ENCODE measurements around the gene KCNK18. TPM values are rescaled to one million over a fixed set of nuclear protein-coding genes. Genes with fewer than 3 reads are reported as not detected.

The KCNK18 gene
- total and polyA plus RNA-seq, 3 experiments from 2014 or later: not detected

- Histone ChIP-seq H3K27ac (ENCODE audit: low read depth, low read length) (no peak overlapping the region), H3K9me3 (ENCODE audit: low read length) (no peaks in the 10 kb centered on the region), H3K4me3 (ENCODE audit: low read length) (no peak overlapping the region), H3K4me1 (ENCODE audit: insufficient read depth, low read length) (no peaks in the 10 kb centered on the region), H3K36me3 (ENCODE audit: insufficient read depth, low read length) (no peaks in the 10 kb centered on the region), H3K27me3 (ENCODE audit: insufficient read depth, low read length, poor library complexity, severe bottlenecking) (peaks cover 4% of the 10 kb centered on the region)
- H3K4me3 Mint-ChIP-seq: no peak overlapping the region
- H3K4me1 Mint-ChIP-seq: no peaks in the 10 kb centered on the region
- H3K9me3 Mint-ChIP-seq: peaks cover 7 to 13% (median 9%) of the 10 kb centered on the region in 5 donors
- peaks cover 0 to 7% (median 0%) of the 10 kb centered on the region in 3 donors for H3K36me3 Mint-ChIP-seq
- no peak overlapping the region for H3K27ac Mint-ChIP-seq
- CTCF ChIA-PET: interaction anchor here (0.8 to 2.4 kb wide), 4 partner anchors 10 to 30 kb away, joined by 3 to 11 read pairs (median 4); partner anchors contain the start of gene KCNK18
- no peak for DNase-seq
- POLR2A ChIA-PET: no interaction called here
- peaks cover 12 to 13% of the 10 kb centered on the region in 2 donors for H3K27me3 Mint-ChIP-seq
These were observed 10.3 kb upstream of the KCNK18 start for GRCh38 chr10:117186832-117187615.

DNA sequence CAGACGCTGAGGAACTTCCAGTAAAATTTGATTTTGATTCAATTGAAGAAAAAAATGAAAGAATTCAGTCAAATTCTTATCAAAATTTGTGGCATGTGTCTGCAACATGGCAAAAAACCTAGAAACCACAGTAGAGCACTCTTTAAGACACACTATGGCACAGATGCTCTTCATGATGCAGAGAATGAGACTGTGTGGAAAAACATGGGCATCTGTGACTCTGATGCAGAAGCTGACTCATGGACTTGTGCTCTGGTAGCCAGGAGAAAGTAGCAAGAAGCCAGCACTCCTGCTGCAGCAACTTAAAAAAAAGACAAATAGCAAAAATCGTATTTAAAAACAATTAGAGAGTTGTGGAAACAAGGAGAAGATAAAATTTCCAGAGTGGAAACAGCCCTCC lies 8.9 kb upstream of the KCNK18 start:
- Mint-ChIP-seq H3K4me1 (no peaks in the 10 kb centered on the region), H3K9me3 (peaks cover 7 to 13% (median 9%) of the 10 kb centered on the region in 5 donors), H3K27me3 (peaks cover under 1 to 8% of the 10 kb centered on the region in 2 donors), H3K4me3 (no peak overlapping the region), H3K27ac (no peak overlapping the region), H3K36me3 (peaks cover 0 to 7% (median 0%) of the 10 kb centered on the region in 3 donors)
- Histone ChIP-seq H3K36me3 (ENCODE audit: insufficient read depth, low read length) (no peaks in the 10 kb centered on the region), H3K4me3 (ENCODE audit: low read length) (no peak overlapping the region), H3K4me1 (ENCODE audit: insufficient read depth, low read length) (no peaks in the 10 kb centered on the region), H3K27me3 (ENCODE audit: insufficient read depth, low read length, poor library complexity, severe bottlenecking) (no peaks in the 10 kb centered on the region), H3K9me3 (ENCODE audit: low read length) (no peaks in the 10 kb centered on the region), H3K27ac (ENCODE audit: low read depth, low read length) (no peak overlapping the region)
- CTCF ChIA-PET: interaction anchor here (2.4 kb wide), 1 partner anchor 14 kb away, joined by 11 read pairs; no protein-coding TSS in a partner anchor
- DNase-seq: no peak
- POLR2A ChIA-PET: no interaction called here

DNA sequence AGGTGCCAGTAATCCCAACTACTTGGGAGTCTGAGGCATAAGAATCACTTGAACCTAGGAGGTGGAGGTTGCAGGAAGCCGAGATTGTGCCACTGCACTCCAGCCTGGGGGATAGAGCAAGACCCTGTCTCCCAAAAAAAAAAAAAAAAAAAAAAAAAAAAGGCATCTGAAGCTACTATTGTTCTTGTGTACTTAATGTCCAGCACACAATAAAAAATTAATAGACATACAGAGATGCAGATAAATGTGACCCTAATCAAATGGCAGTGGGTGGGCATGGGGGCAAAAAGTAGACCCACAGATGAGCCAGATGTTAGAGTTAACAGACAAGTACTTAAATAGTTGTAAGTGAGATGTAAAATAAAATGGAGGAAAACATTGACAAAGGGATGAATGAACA lies 7.7 kb upstream of the KCNK18 start:
- Mint-ChIP-seq H3K9me3 (peaks cover 7 to 13% (median 9%) of the 10 kb centered on the region in 5 donors), H3K27ac (no peak overlapping the region), H3K4me3 (no peak overlapping the region), H3K36me3 (peaks cover 0 to 7% (median 0%) of the 10 kb centered on the region in 3 donors), H3K27me3 (peaks cover 0 to 5% of the 10 kb centered on the region in 2 donors), H3K4me1 (no peaks in the 10 kb centered on the region)
- no peak for DNase-seq
- no peaks in the 10 kb centered on the region for H3K4me1 ChIP-seq (ENCODE audit: insufficient read depth, low read length)
- POLR2A ChIA-PET: no interaction called here
- H3K4me3 ChIP-seq (ENCODE audit: low read length): no peak overlapping the region
- no peaks in the 10 kb centered on the region for H3K27me3 ChIP-seq (ENCODE audit: insufficient read depth, low read length, poor library complexity, severe bottlenecking)
- no peaks in the 10 kb centered on the region for H3K36me3 ChIP-seq (ENCODE audit: insufficient read depth, low read length)
- CTCF ChIA-PET: no interaction called here
- H3K27ac ChIP-seq (ENCODE audit: low read depth, low read length): no peak overlapping the region
- no peaks in the 10 kb centered on the region for H3K9me3 ChIP-seq (ENCODE audit: low read length)

DNA sequence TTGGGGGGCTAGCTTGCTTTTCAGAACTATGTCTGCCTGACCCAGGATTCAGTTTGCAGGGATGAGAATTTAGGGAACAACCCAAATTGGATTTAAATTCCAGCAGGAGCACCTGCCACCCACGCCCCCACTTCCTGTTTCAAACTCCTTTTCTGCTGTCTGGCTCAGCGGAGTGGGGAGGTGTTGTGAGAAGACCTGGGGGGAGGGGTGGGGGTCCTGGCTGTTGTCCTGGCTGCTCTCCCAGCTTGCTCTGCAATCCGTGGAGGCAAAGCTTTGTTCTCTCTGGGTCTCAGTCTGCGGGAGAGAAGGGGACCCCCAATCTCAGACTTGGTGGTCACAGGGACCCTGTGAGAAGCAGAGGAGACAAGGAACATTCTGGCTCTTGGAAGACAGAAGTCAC lies 799 bp downstream of the KCNK18 start:
- H3K9me3 Mint-ChIP-seq: no peaks in the 10 kb centered on the region

GRCh38 chr10:117201826-117202225 lies 4.5 kb downstream of the KCNK18 start:
- H3K27me3 ChIP-seq (ENCODE audit: insufficient read depth, low read length, poor library complexity, severe bottlenecking): no peaks in the 10 kb centered on the region
- H3K36me3 ChIP-seq (ENCODE audit: insufficient read depth, low read length): no peaks in the 10 kb centered on the region
- CTCF ChIA-PET: interaction anchor here (1.4 to 5.8 kb wide), 2 partner anchors 15 to 27 kb away, joined by 4 to 25 read pairs; no protein-coding TSS in a partner anchor
- POLR2A ChIA-PET: no interaction called here
- H3K4me1 ChIP-seq (ENCODE audit: insufficient read depth, low read length): no peaks in the 10 kb centered on the region
- no peaks in the 10 kb centered on the region for H3K9me3 ChIP-seq (ENCODE audit: low read length)
- no peaks in the 10 kb centered on the region for H3K36me3 Mint-ChIP-seq
- H3K4me3 ChIP-seq (ENCODE audit: low read length): no peak overlapping the region
- H3K27ac Mint-ChIP-seq: no peak overlapping the region
- no peak for DNase-seq
- H3K27ac ChIP-seq (ENCODE audit: low read depth, low read length): no peak overlapping the region
- H3K4me3 Mint-ChIP-seq: no peak overlapping the region
- H3K4me1 Mint-ChIP-seq: no peaks in the 10 kb centered on the region
- H3K9me3 Mint-ChIP-seq: peaks cover 0 to 7% (median 2%) of the 10 kb centered on the region in 5 donors
- peaks cover 13 to 23% of the 10 kb centered on the region in 2 donors for H3K27me3 Mint-ChIP-seq

More for the DNA sequence above, 799 bp downstream of the KCNK18 start:
- no peaks in the 10 kb centered on the region for H3K36me3 Mint-ChIP-seq
- Histone ChIP-seq H3K27ac (ENCODE audit: low read depth, low read length) (no peak overlapping the region), H3K4me1 (ENCODE audit: insufficient read depth, low read length) (no peaks in the 10 kb centered on the region), H3K4me3 (ENCODE audit: low read length) (no peak overlapping the region), H3K9me3 (ENCODE audit: low read length) (no peaks in the 10 kb centered on the region), H3K27me3 (ENCODE audit: insufficient read depth, low read length, poor library complexity, severe bottlenecking) (no peaks in the 10 kb centered on the region), H3K36me3 (ENCODE audit: insufficient read depth, low read length) (no peaks in the 10 kb centered on the region)
- no peaks in the 10 kb centered on the region for H3K4me1 Mint-ChIP-seq
- no peak overlapping the region for H3K4me3 Mint-ChIP-seq
- no peak for DNase-seq
- H3K27me3 Mint-ChIP-seq: peaks cover 8% of the 10 kb centered on the region in 2 donors
- POLR2A ChIA-PET: no interaction called here
- H3K27ac Mint-ChIP-seq: no peak overlapping the region
- CTCF ChIA-PET: no interaction called here

DNA sequence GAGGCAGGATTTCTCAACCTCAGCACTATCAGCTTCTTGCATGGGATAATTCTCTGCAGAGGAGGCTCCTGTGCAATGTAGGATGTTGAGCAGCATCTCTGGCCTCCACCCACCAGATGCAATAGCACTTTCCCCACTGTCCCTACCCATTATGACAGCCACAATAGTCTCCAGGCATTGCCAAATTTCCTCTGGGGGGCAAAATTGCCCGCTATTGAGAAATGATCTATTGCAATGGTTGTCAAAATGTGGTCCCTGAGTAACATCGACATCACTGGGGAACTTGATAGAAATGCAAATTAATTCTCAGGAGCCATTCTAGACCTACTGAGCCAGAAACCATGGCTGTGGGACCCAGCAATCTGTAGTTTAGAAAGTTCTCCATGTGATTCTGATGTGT lies 7.0 kb downstream of the KCNK18 start:
- H3K27ac ChIP-seq (ENCODE audit: low read depth, low read length): no peak overlapping the region
- no peaks in the 10 kb centered on the region for H3K9me3 ChIP-seq (ENCODE audit: low read length)
- H3K4me1 ChIP-seq (ENCODE audit: insufficient read depth, low read length): no peaks in the 10 kb centered on the region
- CTCF ChIA-PET: interaction anchor here (1.1 to 5.8 kb wide), 2 partner anchors 12 to 13 kb away, joined by 6 to 25 read pairs; no protein-coding TSS in a partner anchor
- no peak overlapping the region for H3K27ac Mint-ChIP-seq
- H3K4me3 Mint-ChIP-seq: no peak overlapping the region
- H3K27me3 Mint-ChIP-seq: peaks cover 15 to 37% of the 10 kb centered on the region in 2 donors
- no peaks in the 10 kb centered on the region for H3K4me1 Mint-ChIP-seq
- DNase-seq: no peak
- H3K9me3 Mint-ChIP-seq: peaks cover 0 to 8% (median 2%) of the 10 kb centered on the region in 5 donors
- H3K36me3 Mint-ChIP-seq: no peaks in the 10 kb centered on the region
- H3K27me3 ChIP-seq (ENCODE audit: insufficient read depth, low read length, poor library complexity, severe bottlenecking): no peaks in the 10 kb centered on the region
- POLR2A ChIA-PET: no interaction called here
- H3K4me3 ChIP-seq (ENCODE audit: low read length): no peak overlapping the region
- H3K36me3 ChIP-seq (ENCODE audit: insufficient read depth, low read length): no peaks in the 10 kb centered on the region

GRCh38 chr10:117212176-117212575 lies 14.9 kb downstream of the KCNK18 start:
- H3K27ac ChIP-seq (ENCODE audit: low read depth, low read length): no peak overlapping the region
- peaks cover 9% of the 10 kb centered on the region for H3K27me3 ChIP-seq (ENCODE audit: insufficient read depth, low read length, poor library complexity, severe bottlenecking)
- H3K4me1 ChIP-seq (ENCODE audit: insufficient read depth, low read length): peaks cover 5% of the 10 kb centered on the region
- H3K4me3 ChIP-seq (ENCODE audit: low read length): no peak overlapping the region
- Mint-ChIP-seq H3K27me3 (peaks cover 22 to 48% of the 10 kb centered on the region in 2 donors), H3K4me1 (peaks cover 0 to 8% (median 2%) of the 10 kb centered on the region in 3 donors), H3K27ac (no peak overlapping the region), H3K36me3 (peaks cover 0 to 1% (median 0%) of the 10 kb centered on the region in 3 donors), H3K4me3 (no peak overlapping the region), H3K9me3 (peaks cover 10 to 13% (median 13%) of the 10 kb centered on the region in 5 donors)
- no peaks in the 10 kb centered on the region for H3K36me3 ChIP-seq (ENCODE audit: insufficient read depth, low read length)
- no peaks in the 10 kb centered on the region for H3K9me3 ChIP-seq (ENCODE audit: low read length)
- no peak for DNase-seq
- CTCF ChIA-PET: no interaction called here
- POLR2A ChIA-PET: no interaction called here

GRCh38 chr10:117214401-117214800 lies 17.1 kb downstream of the KCNK18 start:
- CTCF ChIA-PET: interaction anchor here (1.1 kb wide), 1 partner anchor 40 kb away, joined by 3 read pairs; no protein-coding TSS in a partner anchor

More at GRCh38 chr10:117214401-117214800, 17.1 kb downstream of the KCNK18 start:
- no peaks in the 10 kb centered on the region for H3K9me3 ChIP-seq (ENCODE audit: low read length)
- H3K4me3 ChIP-seq (ENCODE audit: low read length): no peak overlapping the region
- no peak overlapping the region for H3K27ac ChIP-seq (ENCODE audit: low read depth, low read length)
- H3K4me3 Mint-ChIP-seq: no peak overlapping the region
- no peak for DNase-seq
- peaks cover 0 to 18% (median 5%) of the 10 kb centered on the region in 3 donors for H3K4me1 Mint-ChIP-seq
- no peak overlapping the region for H3K27ac Mint-ChIP-seq
- H3K9me3 Mint-ChIP-seq: peaks cover 10 to 13% (median 12%) of the 10 kb centered on the region in 5 donors
- peaks cover 25 to 45% of the 10 kb centered on the region in 2 donors for H3K27me3 Mint-ChIP-seq
- H3K27me3 ChIP-seq (ENCODE audit: insufficient read depth, low read length, poor library complexity, severe bottlenecking): peaks cover 9% of the 10 kb centered on the region
- H3K36me3 ChIP-seq (ENCODE audit: insufficient read depth, low read length): no peaks in the 10 kb centered on the region
- POLR2A ChIA-PET: no interaction called here
- H3K36me3 Mint-ChIP-seq: peaks cover 0 to 1% (median 0%) of the 10 kb centered on the region in 3 donors
- H3K4me1 ChIP-seq (ENCODE audit: insufficient read depth, low read length): peaks cover 7% of the 10 kb centered on the region

Measured in CD8-positive, alpha-beta memory T cell (primary cell).